Keratinocyte (primary cell): ENCODE measurements around the gene ANKRA2. TPM values are rescaled to one million over a fixed set of nuclear protein-coding genes. Genes with fewer than 3 reads are reported as not detected.
A peak's percentile ranks its signal among the peaks of the same experiment; 100 is the strongest.

Source experiments
- DNase-seq: peaks from one replicate; pipeline ENCODE4 v3.0.0-alpha.2; 2011; ENCODE audit warnings: low read depth, missing footprints, low spot score
- FAIRE-seq: peaks from 2 replicates; lab custom pipeline; 2011; peaks lifted over from hg19 to GRCh38; lab: Jason Lieb, UNC
- H2AFZ ChIP-seq: 2 replicates; pipeline ENCODE4 v1.6.0; 2012; ENCODE audit warnings: low read length, control low read depth, inconsistent platforms; ENCODE audit not compliant: control insufficient read depth
- H3K27ac ChIP-seq: 2 replicates; pipeline ENCODE4 v1.5.1; 2011; ENCODE audit warnings: low read length; ENCODE audit not compliant: control insufficient read depth, insufficient read depth
- H3K27me3 ChIP-seq: 3 replicates; pipeline ENCODE4 v1.6.0; 2011; ENCODE audit warnings: low read length; ENCODE audit not compliant: control insufficient read depth, insufficient read depth; ENCODE audit errors: extremely low read depth
- H3K36me3 ChIP-seq, 2 experiments: 2 replicates in 1 of 2; 3 replicates in 1 of 2; pipeline ENCODE4 v1.5.1; 2011; ENCODE audit warnings: low read length in 2 of 2, mild to moderate bottlenecking in 1 of 2; ENCODE audit not compliant: control insufficient read depth in 2 of 2, insufficient read depth in 2 of 2; ENCODE audit errors: extremely low read depth in 1 of 2
- H3K4me1 ChIP-seq: 3 replicates; pipeline ENCODE4 v1.5.1; 2011; ENCODE audit warnings: low read length; ENCODE audit not compliant: control insufficient read depth, insufficient read depth; ENCODE audit errors: extremely low read depth
- H3K4me2 ChIP-seq: 3 replicates; pipeline ENCODE4 v1.6.0; 2011; ENCODE audit warnings: low read depth, low read length; ENCODE audit not compliant: control insufficient read depth, insufficient read depth; ENCODE audit errors: extremely low read depth
- H3K4me3 ChIP-seq, 3 experiments: fragments of 200-600 bp in 1 of 3; sonication (generic) in 1 of 3; 2 replicates in 2 of 3; 3 replicates in 1 of 3; pipeline ENCODE4 v1.5.1; 2011 to 2016; ENCODE audit warnings: low read length in 3 of 3, mild to moderate bottlenecking in 3 of 3, control low read depth in 2 of 3, inconsistent platforms in 1 of 3, low read depth in 1 of 3, mixed read lengths in 1 of 3, mixed run types in 1 of 3, moderate library complexity in 1 of 3; ENCODE audit not compliant: control insufficient read depth in 2 of 3, insufficient read depth in 2 of 3; ENCODE audit errors: extremely low read depth in 1 of 3
- H3K79me2 ChIP-seq: 2 replicates; pipeline ENCODE4 v1.6.0; 2012; ENCODE audit warnings: low read length; ENCODE audit not compliant: control insufficient read depth, insufficient read depth
- H3K9ac ChIP-seq: 3 replicates; pipeline ENCODE4 v1.6.0; 2011; ENCODE audit warnings: low read length; ENCODE audit not compliant: control insufficient read depth, insufficient read depth; ENCODE audit errors: extremely low read depth
- H3K9me1 ChIP-seq: 3 replicates; pipeline ENCODE4 v1.6.0; 2011; ENCODE audit warnings: low read length; ENCODE audit not compliant: control insufficient read depth, insufficient read depth; ENCODE audit errors: extremely low read depth
- H3K9me3 ChIP-seq: 2 replicates; pipeline ENCODE4 v1.5.1; 2012; ENCODE audit warnings: low read depth, low read length; ENCODE audit not compliant: control insufficient read depth
- H4K20me1 ChIP-seq: 3 replicates; pipeline ENCODE4 v1.6.0; 2011; ENCODE audit warnings: low read length; ENCODE audit not compliant: control insufficient read depth, insufficient read depth; ENCODE audit errors: extremely low read depth
- EZH2 ChIP-seq: IDR thresholded peaks from one replicate; pipeline ENCODE4 v1.6.1; 2012; ENCODE audit warnings: inconsistent platforms, mild to moderate bottlenecking, low read length, moderate library complexity
- dilution Hi-C: fragments of 300-500 bp; cut with MboI; formaldehyde crosslinking; loops from one replicate; pipeline ENCODE4 v1.7.0; 2020; ENCODE audit warnings: low sequenced_read_pairs; ENCODE audit not compliant: extremely low pct_ligation_motif_present
- polyA minus RNA-seq, 3 experiments: library from RNA; depleted of rRNA, polyadenylated mRNA; stranded (reverse); fragments of >200 nt; gene quantifications; 1 replicate in 1 of 3; 2 replicates in 1 of 3; 3 replicates in 1 of 3; pipeline ENCODE4 v1.2.3, GENCODE V29; 2011
- polyA plus RNA-seq, 5 experiments: library from polyadenylated mRNA; depleted of rRNA in 3 of 5; stranded (reverse) in 3 of 5; stranded (forward) in 1 of 5; unstranded in 1 of 5; fragments of >200 nt; gene quantifications; 1 replicate in 1 of 5; 2 replicates in 3 of 5; 3 replicates in 1 of 5; pipeline versions ENCODE4 v1.2.1 to v1.2.3, GENCODE V29; 2011 to 2012; ENCODE audit warnings: missing spikeins in 2 of 5, low read depth in 1 of 5, low replicate concordance in 1 of 5
- TF ChIP-seq, protein P1 (sequence below), 3 experiments: IDR thresholded peaks in 1 of 3; conservative IDR thresholded peaks in 1 of 3; optimal IDR thresholded peaks in 1 of 3; 2 replicates in 2 of 3; 3 replicates in 1 of 3; pipeline versions ENCODE3 to v1.5.1; 2011; ENCODE audit warnings: low read length in 3 of 3, mild to moderate bottlenecking in 3 of 3, moderate library complexity in 2 of 3, control low read depth in 1 of 3, inconsistent platforms in 1 of 3; ENCODE audit not compliant: insufficient read depth in 2 of 3; ENCODE audit errors: extremely low read depth in 1 of 3

The ANKRA2 gene
- polyA plus RNA-seq, result 8.7 to 20.6 TPM (median 16.6 TPM) in 3 replicates
- polyA plus RNA-seq (2011; ENCODE audit: low read depth), result 21.8 TPM
- polyA plus RNA-seq (2011; cell fraction: cytosol; rRNA removed), result 7.6 and 15.4 TPM in 2 replicates
- polyA plus RNA-seq (2011; cell fraction: nucleus; rRNA removed), result 16.3 and 24.9 TPM in 2 replicates
- polyA plus RNA-seq (2012; ENCODE audit: low replicate concordance), result 6.6 and 23.2 TPM in 2 replicates
- 0.56 to 6.6 TPM (median 6.5 TPM) in 3 replicates for polyA minus RNA-seq
- 6.3 TPM for polyA minus RNA-seq (2011; cell fraction: cytosol; rRNA and poly(A)+ RNA removed)
- polyA minus RNA-seq (2011; cell fraction: nucleus; rRNA and poly(A)+ RNA removed), result 9.8 and 17.0 TPM in 2 replicates

DNA sequence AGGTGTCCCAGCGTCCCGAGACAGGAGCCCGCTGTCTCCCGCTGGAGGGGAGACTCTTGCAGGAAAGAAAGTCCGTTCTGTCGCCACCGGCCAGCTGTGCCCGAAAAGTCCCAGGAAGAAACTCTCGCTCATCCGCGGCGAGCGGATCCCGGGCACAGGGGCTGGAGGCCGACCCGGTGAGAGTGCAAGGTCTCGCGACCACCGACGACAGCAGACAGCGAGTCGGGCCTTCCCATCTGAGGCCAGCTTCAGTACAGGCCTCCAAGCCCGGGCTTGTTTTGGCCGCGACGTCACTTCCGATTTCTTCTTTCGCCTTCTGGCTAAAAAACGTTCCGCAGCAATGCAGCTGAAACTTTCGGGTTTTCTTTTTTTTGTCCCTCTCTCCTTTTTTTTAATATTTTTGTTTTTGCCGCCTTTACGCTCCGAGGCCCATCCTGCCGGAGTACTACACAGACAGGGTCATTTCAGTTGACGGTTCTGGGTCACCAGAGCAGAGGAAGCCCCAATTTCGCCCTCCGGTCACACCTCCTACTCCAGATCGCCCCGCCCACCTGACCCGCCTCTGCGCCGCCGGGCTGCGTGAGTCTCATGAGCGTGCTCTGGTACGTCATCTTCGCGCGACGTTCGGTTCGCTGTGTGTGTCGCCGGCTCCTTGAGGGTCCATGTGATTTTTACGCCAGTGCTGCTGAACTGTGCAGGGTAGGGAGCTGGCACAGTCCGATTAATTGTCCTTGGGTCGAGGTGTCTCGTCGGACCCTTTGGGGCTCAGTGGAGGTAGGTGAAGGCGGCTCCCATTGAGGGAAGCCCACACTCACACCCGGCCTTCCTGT, at the start of gene ANKRA2, which contains the start of gene UTP15:
Gene ANKRA2 (minus strand): TSS at position 501 of the 830 bp plus-strand sequence. CDS start 2,758 bp downstream, outside the sequence.
Gene UTP15 (plus strand): TSS at position 605 of the 830 bp plus-strand sequence. CDS start 1,602 bp downstream, outside the sequence.
- H3K79me2 ChIP-seq, result peaks cover 59% of the 10 kb centered on the region

DNA sequence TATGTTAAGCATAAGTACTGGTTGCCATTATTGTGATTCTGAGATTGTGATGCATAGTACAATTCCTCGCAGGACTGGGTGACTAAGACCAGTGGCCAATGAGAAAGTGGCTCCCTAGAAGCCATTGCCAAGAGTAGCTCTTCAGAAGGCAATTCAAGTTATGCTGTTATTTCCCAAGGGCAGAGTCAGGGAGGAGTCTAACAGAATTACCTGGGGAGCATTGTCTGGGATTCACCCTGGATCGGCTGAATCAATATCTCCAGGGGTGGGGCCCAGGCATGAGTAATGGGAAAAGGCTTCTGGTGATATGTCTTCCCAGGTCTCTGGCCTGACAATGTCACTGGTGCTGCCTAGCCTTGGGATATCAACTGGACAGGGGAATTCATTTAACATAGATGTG, 49.6 kb upstream of the ANKRA2 start:
- Histone ChIP-seq H2AFZ (no peak overlapping the region), H3K4me2 (peak overlapping the region; percentile 0), H3K79me2 (no peaks in the 10 kb centered on the region), H3K27ac (peak overlapping the region; percentile 48), H3K36me3 (no peaks in the 10 kb centered on the region), H3K9ac (no peak overlapping the region), H3K27me3 (no peaks in the 10 kb centered on the region), H3K4me1 (peaks cover 21% of the 10 kb centered on the region), H3K9me1 (no peaks in the 10 kb centered on the region), H3K4me3 (no peak overlapping the region), H4K20me1 (no peaks in the 10 kb centered on the region), H3K9me3 (no peaks in the 10 kb centered on the region)
- dilution Hi-C loops, result no loop called here
- TF ChIP-seq EZH2, result no peak
- TF ChIP-seq, protein P1, sequence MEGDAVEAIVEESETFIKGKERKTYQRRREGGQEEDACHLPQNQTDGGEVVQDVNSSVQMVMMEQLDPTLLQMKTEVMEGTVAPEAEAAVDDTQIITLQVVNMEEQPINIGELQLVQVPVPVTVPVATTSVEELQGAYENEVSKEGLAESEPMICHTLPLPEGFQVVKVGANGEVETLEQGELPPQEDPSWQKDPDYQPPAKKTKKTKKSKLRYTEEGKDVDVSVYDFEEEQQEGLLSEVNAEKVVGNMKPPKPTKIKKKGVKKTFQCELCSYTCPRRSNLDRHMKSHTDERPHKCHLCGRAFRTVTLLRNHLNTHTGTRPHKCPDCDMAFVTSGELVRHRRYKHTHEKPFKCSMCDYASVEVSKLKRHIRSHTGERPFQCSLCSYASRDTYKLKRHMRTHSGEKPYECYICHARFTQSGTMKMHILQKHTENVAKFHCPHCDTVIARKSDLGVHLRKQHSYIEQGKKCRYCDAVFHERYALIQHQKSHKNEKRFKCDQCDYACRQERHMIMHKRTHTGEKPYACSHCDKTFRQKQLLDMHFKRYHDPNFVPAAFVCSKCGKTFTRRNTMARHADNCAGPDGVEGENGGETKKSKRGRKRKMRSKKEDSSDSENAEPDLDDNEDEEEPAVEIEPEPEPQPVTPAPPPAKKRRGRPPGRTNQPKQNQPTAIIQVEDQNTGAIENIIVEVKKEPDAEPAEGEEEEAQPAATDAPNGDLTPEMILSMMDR (optimal IDR thresholded peaks at IDR 0.05 in 1 of 3, IDR thresholded peaks at IDR 0.05 in 1 of 3, conservative IDR thresholded peaks at IDR 0.05 in 1 of 3; ENCODE audit: extremely low read depth in 1 of 3, insufficient read depth in 2 of 3, low read length in 3 of 3), result no peak
- DNase-seq, result peak; percentile 73
- FAIRE-seq, result peak; percentile 99

More for the DNA sequence above, at the start of gene ANKRA2, which contains the start of gene UTP15:
- no peak for TF ChIP-seq EZH2
- TF ChIP-seq, protein P1 (optimal IDR thresholded peaks at IDR 0.05 in 1 of 3, IDR thresholded peaks at IDR 0.05 in 1 of 3, conservative IDR thresholded peaks at IDR 0.05 in 1 of 3; ENCODE audit: extremely low read depth in 1 of 3, insufficient read depth in 2 of 3, low read length in 3 of 3), result no peak
- H3K4me1 ChIP-seq, result peaks cover 16% of the 10 kb centered on the region
- H2AFZ ChIP-seq, result peak within 1 kb of the TSS; percentile 100
- H3K4me2 ChIP-seq, result peak within 1 kb of the TSS; percentile 79
- H4K20me1 ChIP-seq, result no peaks in the 10 kb centered on the region
- H3K27me3 ChIP-seq, result no peaks in the 10 kb centered on the region
- peak within 1 kb of the TSS; percentile 95 for H3K27ac ChIP-seq
- peak within 1 kb of the TSS; percentile 60 to 100 (median 100) for H3K4me3 ChIP-seq
- peak within 1 kb of the TSS; percentile 98 for H3K9ac ChIP-seq
- FAIRE-seq, result peak; percentile 91
- DNase-seq, result peak; percentile 83
- H3K9me3 ChIP-seq, result no peaks in the 10 kb centered on the region
- H3K36me3 ChIP-seq, result peaks cover 3 to 14% of the 10 kb centered on the region in 2 experiments
- H3K9me1 ChIP-seq, result no peaks in the 10 kb centered on the region
- dilution Hi-C loops, result no loop called here
